ENCODE measurements around the gene STK11IP. TPM values are rescaled to one million over a fixed set of nuclear protein-coding genes. Genes with fewer than 3 reads are reported as not detected.
A peak's percentile ranks its signal among the peaks of the same experiment; 100 is the strongest.

Gene STK11IP
- total RNA-seq, 2 donors from 2014 or later, result 18.6 to 22.4 TPM

DNA sequence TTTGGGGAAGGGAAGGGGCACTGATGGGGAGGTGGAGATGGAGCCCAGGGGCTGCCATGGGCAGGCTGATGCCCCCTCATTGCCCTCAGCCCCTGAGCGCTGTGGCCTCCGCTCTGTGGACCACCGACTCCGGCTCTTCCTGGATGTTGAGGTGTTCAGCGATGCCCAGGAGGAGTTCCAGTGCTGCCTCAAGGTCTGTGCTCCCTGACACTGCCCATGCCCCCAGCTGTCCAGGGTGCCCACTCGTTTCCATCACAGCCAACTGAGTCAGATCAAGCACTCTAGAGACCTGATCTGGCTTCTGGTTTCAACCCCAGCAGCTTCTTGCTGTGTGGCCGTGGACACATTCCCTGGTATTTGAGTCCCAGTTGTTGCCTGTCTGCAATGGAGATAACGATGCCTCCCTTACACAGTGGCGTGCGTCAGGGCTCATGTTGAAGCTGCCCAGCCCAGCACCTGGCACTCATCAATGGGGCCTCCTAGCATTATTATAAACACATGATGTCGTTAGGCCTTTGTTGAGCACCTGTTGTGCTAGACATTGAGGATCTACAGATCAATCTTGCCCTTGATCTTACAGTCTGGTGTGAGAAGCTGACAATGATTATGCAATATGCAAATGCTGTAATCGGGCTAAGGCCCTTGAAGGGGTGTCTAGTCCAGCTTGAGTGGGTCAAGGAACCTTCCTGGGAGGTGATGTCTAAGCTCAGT, 14.4 kb downstream of the STK11IP start:
- intact Hi-C loops (cut with DNase I), result no loop called here
- DNase-seq (ENCODE audit: low spot score), result no peak

- intact Hi-C loops (cut with DNase I), result no loop called here
- DNase-seq (ENCODE audit: low spot score), result no peak
Measured at GRCh38 chr2:219612577-219613286, 15.1 kb downstream of the STK11IP start.

DNA sequence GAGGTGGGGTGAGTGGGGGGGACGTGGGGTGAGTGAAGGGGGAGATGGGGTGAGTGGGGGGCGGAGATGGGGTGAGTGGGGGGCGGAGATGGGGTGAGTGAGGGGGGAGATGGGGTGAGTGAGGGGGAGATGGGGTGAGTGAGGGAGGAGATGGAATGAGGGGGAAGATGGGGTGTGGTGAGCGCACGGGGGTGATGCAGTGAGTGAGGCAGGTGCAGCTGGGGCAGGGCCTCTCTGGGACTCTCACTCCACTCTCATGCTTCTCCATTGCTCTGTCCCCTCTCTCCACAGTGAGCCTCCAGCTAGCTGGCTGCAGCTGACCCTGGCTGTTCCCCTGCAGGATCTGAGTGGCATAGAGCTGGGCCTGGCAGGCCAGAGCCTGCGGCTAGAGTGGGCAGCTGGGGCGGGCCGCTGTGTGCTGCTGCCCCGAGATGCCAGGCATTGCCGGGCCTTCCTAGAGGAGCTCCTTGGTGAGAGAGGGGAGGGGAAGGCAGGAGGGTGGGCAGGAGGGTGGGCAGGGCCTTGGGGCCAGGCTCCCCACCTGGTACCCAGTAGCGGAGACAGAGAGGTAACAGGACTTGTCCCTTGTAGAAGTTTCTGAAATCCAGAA, 15.9 kb downstream of the STK11IP start:
- intact Hi-C loops (cut with DNase I), result no loop called here
- DNase-seq (ENCODE audit: low spot score), result no peak

DNA sequence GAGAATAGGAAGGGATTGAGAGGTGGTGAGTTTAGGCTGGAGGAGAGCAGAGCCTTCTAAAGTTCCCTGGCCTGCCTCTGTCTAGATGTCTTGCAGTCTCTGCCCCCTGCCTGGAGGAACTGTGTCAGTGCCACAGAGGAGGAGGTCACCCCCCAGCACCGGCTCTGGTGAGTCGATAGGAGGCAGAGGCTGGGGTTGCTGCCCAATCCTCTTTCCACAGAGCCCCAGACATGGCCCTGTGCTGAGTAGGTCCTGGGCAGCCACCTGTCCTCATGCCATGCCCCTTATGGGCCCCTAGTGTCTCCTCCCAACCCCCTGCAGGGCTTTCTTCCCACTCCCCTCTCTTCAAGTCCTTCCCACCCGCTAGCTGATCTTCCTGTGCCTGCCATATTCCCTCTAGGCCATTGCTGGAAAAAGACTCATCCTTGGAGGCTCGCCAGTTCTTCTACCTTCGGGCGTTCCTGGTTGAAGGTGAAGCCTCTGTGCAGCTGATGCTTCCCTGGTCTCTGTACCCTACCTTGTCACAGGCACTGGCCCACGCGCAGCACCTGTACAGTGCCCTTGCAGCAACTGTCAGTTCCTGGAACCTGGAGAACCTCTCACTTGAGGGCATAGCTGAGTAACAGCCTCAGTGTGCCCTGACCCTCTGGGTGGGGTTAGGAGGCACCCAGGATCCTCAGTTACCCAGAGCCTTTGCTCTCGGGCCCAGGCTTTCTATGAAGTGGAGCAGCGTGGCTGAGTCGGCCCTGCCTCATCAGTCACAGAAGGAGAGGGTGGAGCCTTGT, 16.6 kb downstream of the STK11IP start:
- intact Hi-C loops (cut with DNase I), result no loop called here
- DNase-seq (ENCODE audit: low spot score), result no peak

GRCh38 chr2:219615036-219615435, 17.4 kb downstream of the STK11IP start:
- intact Hi-C loops (cut with DNase I), result no loop called here
- DNase-seq (ENCODE audit: low spot score), result no peak

DNA sequence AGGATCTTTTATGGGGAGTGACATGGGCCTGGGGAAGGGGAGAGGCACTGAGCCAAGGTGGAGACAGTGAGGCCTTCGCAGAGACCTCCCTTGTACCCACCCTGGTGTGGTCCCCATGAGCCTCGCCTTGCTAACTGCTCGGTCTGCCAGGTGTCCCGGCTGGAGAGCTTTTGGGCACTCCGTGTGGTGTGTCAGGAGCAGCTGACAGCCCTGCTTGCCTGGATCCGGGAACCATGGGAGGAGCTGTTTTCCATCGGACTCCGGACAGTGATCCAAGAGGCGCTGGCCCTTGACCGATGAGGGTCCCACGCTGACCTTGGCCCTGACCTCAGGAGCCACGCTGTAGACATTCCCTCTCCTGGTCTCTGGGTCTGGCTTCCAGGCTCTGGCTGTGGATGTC, 18.2 kb downstream of the STK11IP start:
- intact Hi-C loops (cut with DNase I), result no loop called here
- no peak for DNase-seq (ENCODE audit: low spot score)

GRCh38 chr2:219616550-219616949, 18.9 kb downstream of the STK11IP start:
- intact Hi-C loops (cut with DNase I), result no loop called here
- peak; percentile 79 for DNase-seq (ENCODE audit: low spot score)

DNA sequence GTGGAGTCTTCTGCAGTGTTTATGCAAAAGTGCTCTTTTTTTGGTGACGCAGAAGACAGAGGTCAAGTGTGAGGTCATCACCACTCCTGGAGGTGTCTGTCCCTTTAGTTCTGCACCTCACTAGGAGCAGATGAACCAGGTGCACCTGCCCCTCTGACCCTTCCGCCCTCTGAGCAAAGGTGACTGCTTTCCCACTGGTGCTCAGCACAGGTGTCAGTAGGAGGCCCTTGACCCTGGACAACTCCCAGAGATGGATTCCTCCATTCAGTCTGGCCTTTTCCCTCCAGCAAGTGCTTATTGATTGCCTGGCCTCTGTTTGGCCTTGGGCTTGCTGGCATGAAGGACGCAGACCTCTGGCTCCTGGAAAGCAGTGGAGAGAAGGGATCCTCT, 21.1 kb downstream of the STK11IP start:
- DNase-seq (ENCODE audit: low spot score), result peak; percentile 58
- intact Hi-C loops (cut with DNase I), result loop anchor here in 1 of 2 donors (2.0 kb wide), 1 partner anchor 18 kb away; no protein-coding TSS in a partner anchor

DNA sequence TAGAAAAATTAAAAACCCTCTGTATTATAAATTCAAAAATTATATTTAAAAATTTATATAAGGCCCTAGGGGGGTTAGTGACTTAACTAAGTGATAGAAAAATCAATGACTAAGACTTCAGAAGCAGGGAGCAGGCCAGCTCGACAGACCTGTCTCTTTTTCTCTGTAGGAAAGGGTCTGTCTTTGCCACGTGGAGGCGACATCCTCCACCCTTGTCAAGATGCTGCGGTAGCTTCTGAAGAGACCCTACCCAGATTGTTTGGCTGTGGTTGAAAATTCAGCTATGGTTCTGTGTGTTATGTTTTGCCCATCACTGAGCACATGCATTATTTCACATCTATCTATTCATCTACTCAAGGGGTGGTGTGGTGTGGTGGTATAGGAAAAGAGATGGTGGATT, 21.6 kb downstream of the STK11IP start:
- no peak for DNase-seq (ENCODE audit: low spot score)
- intact Hi-C loops (cut with DNase I), result loop anchor here in 1 of 2 donors (2.0 kb wide), 1 partner anchor 18 kb away; no protein-coding TSS in a partner anchor

DNA sequence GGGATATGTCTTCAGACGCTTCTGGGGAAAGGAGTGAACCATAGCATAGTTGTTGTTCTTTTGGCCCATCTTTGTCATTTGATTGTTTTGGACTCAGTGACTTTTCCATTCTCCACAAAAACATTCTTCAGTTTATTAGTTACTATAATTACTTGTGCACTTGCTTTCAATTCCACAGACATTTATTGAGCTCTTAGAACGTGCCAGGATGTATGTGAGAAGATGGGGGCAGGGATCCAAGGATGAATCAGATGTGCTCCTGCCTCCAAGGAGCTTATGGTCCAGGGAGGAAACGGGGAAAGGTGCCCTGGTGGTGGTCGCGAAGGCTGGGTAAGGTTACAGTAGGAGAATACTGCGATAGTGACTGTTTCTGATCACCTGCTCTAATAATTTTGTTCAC, 22.9 kb downstream of the STK11IP start:
- no peak for DNase-seq (ENCODE audit: low spot score)
- intact Hi-C loops (cut with DNase I), result no loop called here

GRCh38 chr2:219621935-219622334, 24.3 kb downstream of the STK11IP start:
- no peak for DNase-seq (ENCODE audit: low spot score)
- intact Hi-C loops (cut with DNase I), result no loop called here

- DNase-seq (ENCODE audit: low spot score), result no peak
- intact Hi-C loops (cut with DNase I), result no loop called here
Measured at GRCh38 chr2:219622472-219622871, 24.8 kb downstream of the STK11IP start.

DNA sequence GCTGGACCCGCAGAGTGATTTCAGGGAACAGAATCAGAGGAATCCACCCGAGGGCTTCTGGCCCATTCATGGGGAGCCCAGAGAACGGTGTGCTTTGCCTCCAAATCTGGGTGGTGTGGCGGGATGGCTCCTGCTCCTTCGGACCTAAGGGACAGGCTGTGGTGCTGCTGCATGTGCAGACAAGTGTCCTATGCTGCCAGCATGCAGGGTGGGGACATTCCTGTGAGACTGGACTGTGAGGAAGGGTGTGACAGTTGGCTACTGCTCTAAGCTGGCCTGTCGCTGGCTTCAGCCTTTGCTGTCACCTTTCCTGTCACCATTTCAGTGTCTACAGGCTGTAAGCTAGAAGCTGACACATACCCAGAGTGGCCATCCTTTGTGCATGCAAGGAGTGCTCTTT, 26.9 kb downstream of the STK11IP start:
- no peak for DNase-seq (ENCODE audit: low spot score)
- intact Hi-C loops (cut with DNase I), result no loop called here

DNA sequence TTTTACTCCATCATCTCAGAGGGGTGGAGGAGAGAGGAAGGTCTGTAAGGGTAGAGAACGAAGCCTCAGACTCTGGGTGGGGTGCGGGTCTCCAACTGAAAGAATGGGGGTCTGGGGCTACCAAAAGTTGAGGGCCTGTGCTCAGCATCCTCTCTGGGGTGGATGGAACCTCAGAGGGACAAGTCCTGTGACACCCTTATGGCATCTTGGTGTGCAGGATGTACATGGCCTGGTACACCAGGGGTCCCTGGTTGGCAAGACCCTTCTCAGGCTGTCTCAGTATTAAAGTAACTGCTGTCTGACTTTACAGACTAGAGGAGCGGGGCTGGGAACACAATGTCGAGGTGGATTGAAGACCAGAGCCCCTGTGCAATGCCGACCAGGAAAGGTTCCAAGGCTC, 27.5 kb downstream of the STK11IP start:
- no peak for DNase-seq (ENCODE audit: low spot score)
- intact Hi-C loops (cut with DNase I), result no loop called here

GRCh38 chr2:219626540-219626939, 28.9 kb downstream of the STK11IP start:
- intact Hi-C loops (cut with DNase I), result no loop called here
- DNase-seq (ENCODE audit: low spot score), result no peak

GRCh38 chr2:219627103-219628100, 29.7 kb downstream of the STK11IP start, which contains the start of gene SLC4A3:
TSS of gene SLC4A3 (plus strand) at chr2:219627630. CDS start at chr2:219627993, 363 bp downstream.
- peak; percentile 78 for DNase-seq (ENCODE audit: low spot score)
- intact Hi-C loops (cut with DNase I), result no loop called here

GRCh38 chr2:219628235-219628985, 30.8 kb downstream of the STK11IP start:
- peak; percentile 76 for DNase-seq (ENCODE audit: low spot score)

More at GRCh38 chr2:219628235-219628985, 30.8 kb downstream of the STK11IP start:
- intact Hi-C loops (cut with DNase I), result no loop called here
